Fibroblast of mammary gland (primary cell): ENCODE measurements around the gene PLCG2.

Experiments used
- DNase-seq: peaks from one replicate; pipeline ENCODE4 v3.0.0-alpha.2; 2010; ENCODE audit warnings: low read depth
- H3K4me3 ChIP-seq: 2 replicates; pipeline ENCODE4 v1.5.1; 2011; ENCODE audit warnings: low read depth, mild to moderate bottlenecking, low read length, moderate library complexity; ENCODE audit not compliant: control insufficient read depth
- CTCF ChIP-seq: conservative IDR thresholded peaks from 2 replicates; pipeline ENCODE4 v1.5.1; 2011; ENCODE audit warnings: low read depth, low read length, inconsistent platforms; ENCODE audit not compliant: control insufficient read depth, insufficient read depth

The PLCG2 gene

DNA sequence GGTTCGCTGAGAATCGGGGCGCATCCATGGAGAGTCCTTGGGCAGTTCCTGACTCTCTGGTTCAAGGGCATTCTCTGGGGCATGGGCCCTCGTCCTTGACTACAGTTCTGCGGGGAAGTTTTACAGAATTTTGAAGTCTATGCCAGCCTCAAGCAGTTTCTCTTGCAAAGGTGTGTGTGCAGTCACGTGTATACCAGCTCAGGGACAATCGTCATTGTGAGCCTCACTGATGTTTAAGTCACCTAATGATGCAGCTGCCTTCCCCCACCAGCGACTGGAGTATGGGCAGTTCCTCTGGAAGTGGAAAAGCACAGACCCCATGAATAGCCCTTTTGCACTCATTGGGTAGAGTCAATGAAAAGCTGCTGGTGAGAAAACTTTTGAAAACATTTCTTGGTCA, 1.3 kb downstream of the PLCG2 start:
- no peak for TF ChIP-seq CTCF
- H3K4me3 ChIP-seq, result no peak overlapping the region
- DNase-seq, result no peak

- DNase-seq, result no peak
- TF ChIP-seq CTCF, result no peak
- H3K4me3 ChIP-seq, result no peak overlapping the region
Measured at GRCh38 chr16:81782236-81782635, 3.1 kb downstream of the PLCG2 start.

- DNase-seq, result no peak
- no peak overlapping the region for H3K4me3 ChIP-seq
Measured at GRCh38 chr16:81784072-81784795, 5.1 kb downstream of the PLCG2 start.

DNA sequence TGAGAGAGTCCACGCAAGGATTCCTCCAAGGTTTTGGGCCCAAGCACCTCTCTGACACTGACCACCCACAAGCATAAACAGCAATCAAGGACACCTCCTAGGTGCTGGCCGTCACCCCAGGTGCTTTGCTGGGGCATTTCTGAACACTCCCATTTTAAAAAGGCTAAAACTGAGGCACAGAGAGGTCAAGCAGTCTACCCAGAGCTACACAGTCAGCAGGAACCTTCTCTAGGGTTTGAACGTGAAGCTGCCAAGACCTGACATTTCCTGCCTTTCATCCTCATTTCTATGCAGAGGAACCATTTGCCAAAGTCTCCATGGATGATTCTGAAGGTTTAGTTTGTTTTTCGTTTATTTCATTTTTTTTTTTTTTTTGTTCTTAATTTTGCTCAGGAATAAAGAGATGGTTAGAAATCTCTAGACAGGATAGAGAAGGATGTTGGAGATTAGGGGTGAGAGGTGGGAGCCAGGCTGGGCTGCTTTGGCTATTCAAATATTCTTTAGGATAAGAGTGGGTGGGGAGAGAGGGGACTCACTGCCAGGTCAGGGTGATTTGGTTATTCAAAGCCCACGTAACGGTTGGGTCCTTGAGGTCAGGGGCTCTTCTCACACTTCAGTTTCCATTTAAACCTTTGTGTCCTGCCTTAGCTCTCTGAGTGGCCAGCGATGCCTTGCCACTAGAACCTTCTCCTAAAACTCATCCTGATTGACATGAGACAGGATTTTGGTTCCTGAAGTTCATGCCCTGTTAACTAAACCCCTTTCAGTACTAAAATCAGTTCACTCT, 6.2 kb downstream of the PLCG2 start:
- no peak overlapping the region for H3K4me3 ChIP-seq
- no peak for DNase-seq
- no peak for TF ChIP-seq CTCF

More at GRCh38 chr16:81784072-81784795, 5.1 kb downstream of the PLCG2 start:
- TF ChIP-seq CTCF, result no peak

DNA sequence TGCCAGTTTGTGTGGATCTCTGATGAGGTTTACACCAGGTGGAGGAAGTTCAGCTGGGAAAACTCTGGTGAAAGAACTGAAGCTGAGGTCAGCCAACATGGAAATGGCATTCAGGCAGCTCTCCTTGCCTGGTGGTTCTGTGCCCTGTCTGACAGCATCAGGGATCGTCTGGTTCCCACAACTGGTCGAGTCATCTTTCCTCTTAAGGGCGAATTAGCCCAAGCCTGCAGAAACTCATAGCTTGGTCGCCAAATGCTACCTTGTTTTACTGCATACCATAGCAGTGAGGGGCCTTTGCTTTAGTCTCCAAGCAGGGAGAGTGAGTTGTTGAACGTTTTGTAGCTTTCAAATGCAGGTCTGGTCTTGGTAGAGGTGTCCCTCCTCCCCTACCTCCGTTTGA, 7.2 kb downstream of the PLCG2 start:
- H3K4me3 ChIP-seq, result no peak overlapping the region
- TF ChIP-seq CTCF, result no peak
- DNase-seq, result no peak

GRCh38 chr16:81786868-81787267, 7.8 kb downstream of the PLCG2 start:
- no peak for TF ChIP-seq CTCF
- DNase-seq, result no peak
- no peak overlapping the region for H3K4me3 ChIP-seq
